GM12873 (cell line): ENCODE data around the gene DOK3.

ENCODE experiments used
- CTCF ChIP-seq: IDR thresholded peaks from 2 replicates; pipeline ENCODE4 v1.5.1; 2012; ENCODE audit warnings: low read depth, mild to moderate bottlenecking, moderate library complexity, low read length, control low read depth; ENCODE audit not compliant: insufficient read depth; ENCODE audit errors: missing control alignments

Gene DOK3

DNA sequence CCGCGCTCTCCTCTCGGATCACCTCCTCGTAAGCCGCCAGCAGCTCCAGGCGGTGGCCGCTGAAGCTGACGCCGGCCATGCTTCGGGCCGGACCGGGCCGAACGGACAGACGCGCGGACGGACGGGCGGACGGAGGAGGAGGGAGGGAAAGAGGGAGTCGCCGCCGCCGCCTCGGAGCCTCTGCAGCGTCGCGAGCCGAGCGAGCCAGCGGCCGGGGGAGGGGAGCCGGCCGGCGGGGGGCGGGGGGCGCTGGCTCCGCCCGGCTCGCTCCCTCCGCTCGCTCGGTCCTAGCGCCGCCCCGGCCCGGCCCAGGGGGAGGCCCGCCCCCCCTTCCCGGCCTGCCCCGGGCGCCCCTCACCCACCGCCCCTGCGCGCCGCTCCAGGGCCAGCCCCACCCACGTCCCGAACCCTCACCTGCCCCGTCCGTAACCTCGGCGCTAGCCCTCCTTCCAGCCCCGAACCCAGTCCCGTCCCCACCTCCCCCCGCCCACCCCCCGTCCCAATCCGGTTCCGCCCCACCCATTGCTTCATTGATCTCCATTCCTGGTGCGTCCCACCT, 36.1 kb downstream of the DOK3 start, which contains the start of gene DBN1:
Gene DBN1, minus strand, starts transcription at position 192 of the 559 bp plus-strand sequence. Its CDS starts 113 bp downstream, at position 79.
- no peak for TF ChIP-seq CTCF

DNA sequence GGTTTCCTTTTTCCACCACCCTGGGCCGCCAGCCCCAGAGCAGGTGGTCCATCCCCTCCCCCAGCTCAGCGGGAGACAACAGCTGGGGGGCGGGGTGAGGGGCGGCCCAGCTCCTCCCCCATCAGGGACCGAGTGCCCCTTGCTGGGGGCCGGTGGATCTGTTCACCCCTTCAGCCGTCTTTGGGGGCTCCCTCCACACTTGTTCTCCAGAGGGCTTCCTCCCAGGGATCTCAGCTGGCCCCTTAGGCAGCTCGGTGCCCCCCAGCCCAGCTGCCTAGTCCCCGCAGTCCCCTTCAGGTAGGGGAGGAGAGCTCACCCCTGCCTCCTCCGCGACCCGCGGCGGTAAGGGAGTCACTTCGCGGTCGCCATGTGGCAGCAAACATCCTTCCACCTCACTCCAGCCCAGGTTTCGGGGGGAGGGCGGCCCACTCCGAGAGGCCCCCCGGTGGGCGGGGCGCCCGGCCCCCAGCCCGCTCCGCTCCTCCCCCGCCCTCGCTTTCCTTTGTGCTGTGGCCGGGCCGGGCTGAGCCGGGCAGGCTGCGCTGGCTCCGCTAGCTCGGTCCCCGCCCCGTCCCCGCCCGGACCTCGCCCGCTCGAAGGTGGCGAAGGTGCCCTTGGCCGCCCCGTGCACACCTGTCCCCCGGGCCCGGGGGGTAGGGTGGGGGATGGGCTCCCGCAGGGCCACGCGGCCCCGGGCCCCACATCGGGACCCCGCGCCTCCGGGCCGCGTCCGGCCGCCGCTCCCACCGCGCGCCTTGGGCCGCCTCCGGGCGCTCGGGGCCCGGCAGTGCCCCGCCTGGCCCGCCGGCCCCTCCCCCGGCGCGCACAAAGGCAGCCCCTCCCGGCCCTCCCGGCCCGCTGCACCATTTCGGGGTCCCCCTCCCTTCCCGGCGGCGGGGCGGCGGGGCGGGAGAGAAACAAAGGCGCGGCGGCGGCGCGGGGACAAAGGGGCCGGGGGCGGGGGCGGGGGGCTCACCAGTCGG, 36.9 kb downstream of the DOK3 start:
- TF ChIP-seq CTCF = no peak

DNA sequence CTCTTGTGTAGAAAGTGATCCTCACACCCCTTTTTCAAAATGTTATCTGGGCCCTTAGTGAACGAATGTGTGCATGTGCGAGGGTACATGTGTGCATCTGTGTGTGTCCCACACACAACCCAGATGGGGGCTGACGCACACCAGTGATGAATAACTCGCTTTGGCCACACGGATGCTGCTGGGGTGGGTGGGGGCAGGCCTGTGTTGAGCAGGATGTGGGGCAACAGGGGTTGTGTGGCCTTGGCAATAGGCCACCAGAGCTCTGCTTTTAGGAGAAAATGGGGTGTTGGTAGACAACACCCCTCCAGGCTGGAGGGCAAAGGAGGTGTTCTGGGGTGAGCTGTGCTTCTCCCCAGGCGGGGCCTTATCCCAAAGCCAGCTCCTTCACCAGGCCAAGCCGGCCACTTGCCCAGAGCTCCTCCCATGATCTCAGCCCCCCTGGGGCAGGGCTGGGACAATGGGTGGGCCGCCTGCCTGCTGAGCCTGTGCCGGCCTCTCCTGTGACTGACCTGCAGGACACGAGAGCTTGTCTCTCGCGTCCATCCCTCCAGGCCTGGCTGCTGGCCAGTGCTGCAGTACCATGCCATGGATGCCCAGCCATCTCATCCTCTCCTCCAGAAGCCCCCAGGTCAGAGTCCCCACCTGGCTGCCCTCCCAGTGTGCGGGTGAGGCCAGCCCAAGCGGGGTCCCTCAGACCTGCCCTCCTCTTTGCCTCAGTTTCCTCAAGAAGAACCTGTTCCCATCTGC, 37.8 kb downstream of the DOK3 start:
- TF ChIP-seq CTCF = no peak

- TF ChIP-seq CTCF = no peak
Observed at GRCh38 chr5:177470759-177471536, 38.7 kb downstream of the DOK3 start.

DNA sequence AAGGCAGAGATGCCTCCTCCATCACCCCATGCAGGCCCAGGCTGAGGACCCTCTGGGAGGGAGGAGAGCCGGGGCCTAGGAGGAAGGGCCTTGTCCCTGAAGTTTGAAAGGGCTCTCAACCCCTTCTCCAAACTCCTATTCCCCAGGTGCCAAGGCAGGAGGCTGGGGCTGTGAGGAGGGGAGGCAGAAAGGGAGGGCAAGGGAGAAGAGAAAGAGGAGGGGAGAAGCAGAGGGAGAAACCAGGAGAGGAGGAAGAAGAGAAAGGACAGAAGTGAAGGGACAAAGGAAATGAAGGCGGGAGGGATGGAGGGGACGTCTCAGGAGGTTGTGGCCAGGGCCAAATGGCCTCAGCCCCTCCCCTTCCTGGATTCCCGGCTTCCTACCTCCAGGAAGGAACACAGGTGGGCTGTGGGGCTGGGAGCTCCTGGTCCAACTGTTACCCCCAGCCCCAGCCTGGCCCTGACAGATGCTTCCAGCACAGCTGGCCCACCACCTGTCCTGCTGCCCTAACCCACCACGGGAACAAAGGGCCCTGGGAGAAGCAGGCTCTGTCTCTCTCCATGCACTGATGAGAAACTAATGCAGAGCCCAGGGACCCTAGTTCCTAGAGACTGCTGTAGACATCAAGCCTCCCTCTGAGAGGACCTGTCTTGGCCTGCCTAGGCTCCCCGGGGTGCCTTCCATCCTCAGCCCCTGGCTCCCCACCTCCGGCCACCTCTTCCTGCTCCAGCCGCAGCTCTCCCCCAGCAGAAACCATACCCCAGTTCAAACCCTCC, 39.7 kb downstream of the DOK3 start:
- no peak for TF ChIP-seq CTCF
